Activated CD4-positive, alpha-beta T cell treated with anti-CD3 and anti-CD28 coated beads, Interleukin-2, amount 10 ng/mL, durations not matched to agents 24 days and 14 days (primary cell): Measurements from ENCODE around the gene EID3. TPM values are rescaled to one million over a fixed set of nuclear protein-coding genes. Genes with fewer than 3 reads are reported as not detected.

ENCODE experiments used
- DNase-seq: peaks from one replicate; pipeline ENCODE4 v3.0.0; 2022
- H3K27ac Mint-ChIP-seq: one replicate; pipeline ENCODE4 v1.8.0; 2022; ENCODE audit warnings: mild to moderate bottlenecking, mixed read lengths
- H3K27me3 Mint-ChIP-seq: one replicate; pipeline ENCODE4 v1.8.0; 2022; ENCODE audit warnings: mixed read lengths
- H3K36me3 Mint-ChIP-seq: one replicate; pipeline ENCODE4 v1.8.0; 2022; ENCODE audit warnings: low read depth, mild to moderate bottlenecking, mixed read lengths
- H3K4me1 Mint-ChIP-seq: one replicate; pipeline ENCODE4 v1.8.0; 2021; ENCODE audit warnings: mixed read lengths
- H3K4me3 Mint-ChIP-seq: one replicate; pipeline ENCODE4 v1.8.0; 2022; ENCODE audit warnings: mild to moderate bottlenecking, moderate library complexity, mixed read lengths
- H3K9me3 Mint-ChIP-seq: one replicate; pipeline ENCODE4 v1.8.0; 2021; ENCODE audit warnings: mixed read lengths
- intact Hi-C: fragments of 100-400 bp; cut with micrococcal nuclease; formaldehyde crosslinking; loops from one replicate; pipeline ENCODE4 v1.15.1; 2023
- total RNA-seq: library from RNA; stranded (reverse); gene quantifications from 2 replicates; pipeline ENCODE4 v1.2.3, GENCODE V29; 2022

EID3 gene
- total RNA-seq, 1 donor from 2014 or later, result 9.0 TPM

DNA sequence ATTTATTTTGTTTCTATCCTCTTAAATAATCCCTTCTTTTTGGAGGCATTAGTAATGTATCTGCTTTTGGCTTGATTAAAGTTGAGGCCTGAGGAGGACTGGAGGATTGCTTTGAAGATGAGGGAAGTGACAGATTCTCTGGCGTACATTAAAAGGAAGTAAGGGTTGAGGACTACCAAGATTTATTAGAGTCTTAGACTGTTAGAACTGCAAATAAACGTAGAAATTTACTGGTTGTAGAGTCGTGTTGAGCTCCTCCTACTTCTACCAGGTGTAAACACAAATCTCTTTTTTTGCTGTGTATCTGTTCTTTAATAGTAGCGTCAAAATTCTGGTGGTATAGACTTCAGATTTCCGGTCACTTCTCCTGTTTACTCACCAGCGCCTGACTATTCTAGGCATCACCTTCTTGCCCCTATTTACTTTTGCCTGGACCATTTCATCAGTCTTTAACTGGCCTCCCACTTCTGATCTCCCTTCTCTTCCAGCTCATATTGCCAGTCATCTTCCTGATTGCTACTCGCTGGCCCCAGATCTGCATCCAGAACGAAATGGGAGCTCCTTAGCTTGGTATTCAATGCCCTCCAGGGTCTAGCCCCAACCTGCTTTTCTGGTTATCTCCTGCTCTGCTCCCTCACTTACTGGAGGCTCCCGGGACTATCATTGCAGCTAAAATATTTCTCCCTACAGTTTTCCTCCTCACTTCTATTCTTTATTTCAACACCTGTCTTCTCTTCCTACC is 8.4 kb upstream of the EID3 start:
- Mint-ChIP-seq H3K36me3 (peaks cover 56% of the 10 kb centered on the region), H3K9me3 (no peaks in the 10 kb centered on the region), H3K27me3 (no peaks in the 10 kb centered on the region), H3K4me3 (no peak overlapping the region), H3K4me1 (peaks cover 36% of the 10 kb centered on the region), H3K27ac (peak overlapping the region; percentile 8)
- no peak for DNase-seq
- intact Hi-C loops, result no loop called here

GRCh38 chr12:104295954-104296353 is 7.6 kb upstream of the EID3 start:
- Mint-ChIP-seq H3K9me3 (no peaks in the 10 kb centered on the region), H3K27ac (no peak overlapping the region), H3K36me3 (peaks cover 58% of the 10 kb centered on the region), H3K4me3 (no peak overlapping the region), H3K27me3 (no peaks in the 10 kb centered on the region), H3K4me1 (peaks cover 42% of the 10 kb centered on the region)
- DNase-seq, result no peak
- intact Hi-C loops, result no loop called here

DNA sequence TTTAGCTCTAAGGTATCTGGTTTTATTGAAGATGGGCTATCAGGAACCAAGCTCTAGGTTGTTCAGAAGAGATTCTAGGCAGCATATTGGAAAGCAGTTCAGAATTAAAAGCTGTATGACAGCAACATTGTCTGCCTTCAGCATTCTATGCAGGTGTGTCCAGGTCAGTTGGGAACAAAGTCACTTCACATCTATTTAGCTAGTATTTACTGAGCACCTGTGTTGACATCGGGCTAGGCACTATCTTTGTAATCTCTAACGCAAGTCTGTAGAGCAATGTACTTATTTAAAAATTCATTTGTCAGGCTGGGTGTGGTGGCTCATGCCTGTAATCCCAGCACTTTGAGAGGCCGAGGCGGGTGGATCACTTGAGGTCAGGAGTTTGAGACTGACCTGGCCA is 6.8 kb upstream of the EID3 start:
- Mint-ChIP-seq H3K4me1 (peaks cover 45% of the 10 kb centered on the region), H3K36me3 (peaks cover 58% of the 10 kb centered on the region), H3K27me3 (no peaks in the 10 kb centered on the region), H3K27ac (peak overlapping the region; percentile 36), H3K9me3 (no peaks in the 10 kb centered on the region), H3K4me3 (no peak overlapping the region)
- no peak for DNase-seq
- intact Hi-C loops, result no loop called here

DNA sequence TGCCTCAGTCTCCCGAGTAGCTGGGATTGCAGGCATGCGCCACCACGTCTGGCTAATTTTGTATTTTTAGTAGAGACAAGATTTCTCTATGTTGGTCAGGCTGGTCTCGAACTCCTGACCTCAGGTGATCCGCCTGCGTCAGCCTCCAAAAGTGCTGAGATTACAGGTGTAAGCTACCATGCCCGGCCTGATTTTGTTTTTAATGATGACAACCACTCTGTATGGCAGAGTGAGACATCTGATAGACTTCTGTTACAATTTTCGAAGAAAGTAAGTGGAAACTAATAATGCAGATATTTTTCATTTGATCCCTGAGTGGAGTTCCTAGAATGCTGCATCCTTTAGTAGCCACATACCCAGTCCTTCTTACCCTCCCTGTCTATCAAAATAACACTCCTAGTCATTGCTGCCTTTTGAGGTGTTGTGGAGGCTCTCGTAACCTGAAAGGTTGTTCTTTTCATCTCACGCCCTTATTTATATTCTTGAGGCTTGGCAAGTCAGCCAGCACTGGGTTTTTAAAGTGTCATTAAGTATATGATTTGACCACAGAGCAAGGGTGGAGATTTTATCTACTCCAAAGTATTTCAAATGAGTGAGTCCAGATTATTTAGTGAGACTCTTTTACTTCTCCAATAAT is 5.9 kb upstream of the EID3 start:
- H3K4me1 Mint-ChIP-seq, result peaks cover 42% of the 10 kb centered on the region
- no peaks in the 10 kb centered on the region for H3K27me3 Mint-ChIP-seq
- no peak overlapping the region for H3K27ac Mint-ChIP-seq
- no peak for DNase-seq
- intact Hi-C loops, result no loop called here
- H3K9me3 Mint-ChIP-seq, result no peaks in the 10 kb centered on the region
- no peak overlapping the region for H3K4me3 Mint-ChIP-seq
- peaks cover 51% of the 10 kb centered on the region for H3K36me3 Mint-ChIP-seq

DNA sequence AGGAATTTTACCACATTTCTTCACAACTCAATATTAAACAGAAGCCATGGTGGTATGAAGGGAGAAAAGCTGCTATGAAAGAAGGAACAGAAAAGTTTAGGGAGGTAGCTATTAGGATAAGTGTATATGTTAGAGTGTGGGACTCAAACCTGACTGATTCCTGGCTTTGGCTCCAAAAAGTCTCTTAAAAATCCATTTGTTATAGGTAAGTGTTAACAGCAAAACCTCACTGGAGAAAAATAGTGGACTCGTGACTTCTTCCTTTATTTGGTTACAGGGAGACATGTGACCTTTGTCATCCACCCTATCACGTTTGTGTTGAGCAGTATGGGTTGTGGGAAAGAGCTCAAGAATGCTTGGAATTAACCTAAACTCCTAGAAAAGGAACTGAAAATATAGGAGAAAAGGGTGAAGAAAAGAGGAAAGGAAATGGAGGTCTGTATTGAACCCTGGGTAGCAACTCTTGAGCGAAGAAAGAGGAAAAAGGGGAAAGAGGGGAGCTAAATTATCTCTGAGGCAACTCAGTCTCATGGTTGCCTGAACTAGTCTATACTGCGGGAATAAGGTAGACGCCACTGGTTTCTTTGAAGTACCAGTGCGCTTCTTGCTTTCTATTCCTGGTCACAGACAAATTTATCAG is 3.6 kb upstream of the EID3 start:
- Mint-ChIP-seq H3K27ac (no peak overlapping the region), H3K36me3 (peaks cover 46% of the 10 kb centered on the region), H3K4me1 (peaks cover 53% of the 10 kb centered on the region), H3K27me3 (no peaks in the 10 kb centered on the region), H3K4me3 (no peak overlapping the region), H3K9me3 (no peaks in the 10 kb centered on the region)
- DNase-seq, result no peak
- intact Hi-C loops, result loop anchor here (5.0 kb wide), 2 partner anchors 163 to 343 kb away; partner anchors contain the start of gene NFYB

DNA sequence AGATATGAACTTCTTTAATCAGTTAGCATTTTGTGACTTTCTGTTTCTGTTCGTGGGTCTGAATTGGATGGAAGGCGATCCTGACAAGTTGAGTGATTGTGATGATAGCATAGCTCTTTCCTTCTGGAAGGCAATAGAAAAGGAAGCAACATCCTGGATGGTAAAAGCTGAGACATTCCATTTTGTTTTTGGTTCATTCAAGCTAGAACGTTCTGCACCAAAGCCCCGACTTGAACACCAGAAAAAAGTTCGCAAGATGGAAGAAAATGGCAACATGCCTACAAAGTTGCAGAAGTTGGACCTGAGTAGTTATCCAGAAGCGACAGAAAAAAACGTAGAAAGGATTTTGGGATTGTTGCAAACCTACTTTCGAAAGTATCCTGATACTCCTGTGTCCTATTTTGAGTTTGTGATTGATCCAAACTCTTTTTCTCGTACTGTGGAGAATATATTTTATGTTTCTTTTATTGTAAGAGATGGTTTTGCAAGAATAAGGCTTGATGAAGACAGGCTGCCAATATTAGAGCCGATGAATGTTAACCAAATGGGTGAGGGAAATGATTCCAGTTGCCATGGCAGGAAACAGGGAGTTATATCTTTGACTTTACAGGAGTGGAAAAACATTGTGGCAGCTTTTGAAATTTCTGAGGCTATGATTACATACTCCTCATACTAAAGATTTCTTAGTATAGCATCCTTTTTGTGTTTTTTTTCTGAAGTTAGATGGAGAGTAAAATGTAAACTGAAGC is 896 bp downstream of the EID3 start:
- Mint-ChIP-seq H3K4me1 (peaks cover 60% of the 10 kb centered on the region), H3K27me3 (no peaks in the 10 kb centered on the region), H3K9me3 (no peaks in the 10 kb centered on the region), H3K4me3 (peak overlapping the region; percentile 94), H3K36me3 (peaks cover 37% of the 10 kb centered on the region), H3K27ac (peak overlapping the region; percentile 98)
- intact Hi-C loops, result loop anchor here (5.0 kb wide), 2 partner anchors 167 to 347 kb away; partner anchors contain the start of gene NFYB
- DNase-seq, result no peak

- Mint-ChIP-seq H3K4me1 (peaks cover 57% of the 10 kb centered on the region), H3K9me3 (no peaks in the 10 kb centered on the region), H3K4me3 (peak overlapping the region; percentile 94), H3K36me3 (peaks cover 34% of the 10 kb centered on the region), H3K27me3 (no peaks in the 10 kb centered on the region), H3K27ac (peak overlapping the region; percentile 47)
- DNase-seq, result no peak
- intact Hi-C loops, result no loop called here
Observed at GRCh38 chr12:104305349-104305748, 1.8 kb downstream of the EID3 start.

DNA sequence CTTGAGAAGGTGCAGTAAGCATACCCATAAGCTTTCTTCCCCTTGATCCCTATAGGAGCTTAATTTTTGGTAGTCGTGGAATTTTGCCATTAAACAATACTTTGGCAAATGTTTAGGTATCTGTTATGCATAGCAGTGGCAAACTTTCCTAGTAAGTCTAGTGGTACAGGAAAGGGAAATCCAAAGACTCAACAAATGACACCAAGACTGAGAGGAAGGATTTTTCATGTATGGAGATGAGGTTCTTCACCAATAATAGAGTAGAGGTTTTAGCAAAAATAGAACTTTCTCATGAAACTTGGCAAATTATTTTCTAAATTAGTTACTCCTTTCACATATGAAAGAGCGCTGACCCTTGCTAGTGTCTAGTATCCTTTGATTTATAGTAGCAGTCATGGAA is 2.8 kb downstream of the EID3 start:
- Mint-ChIP-seq H3K9me3 (no peaks in the 10 kb centered on the region), H3K4me3 (no peak overlapping the region), H3K4me1 (peaks cover 51% of the 10 kb centered on the region), H3K27ac (no peak overlapping the region), H3K36me3 (peaks cover 34% of the 10 kb centered on the region), H3K27me3 (no peaks in the 10 kb centered on the region)
- intact Hi-C loops, result no loop called here
- no peak for DNase-seq

DNA sequence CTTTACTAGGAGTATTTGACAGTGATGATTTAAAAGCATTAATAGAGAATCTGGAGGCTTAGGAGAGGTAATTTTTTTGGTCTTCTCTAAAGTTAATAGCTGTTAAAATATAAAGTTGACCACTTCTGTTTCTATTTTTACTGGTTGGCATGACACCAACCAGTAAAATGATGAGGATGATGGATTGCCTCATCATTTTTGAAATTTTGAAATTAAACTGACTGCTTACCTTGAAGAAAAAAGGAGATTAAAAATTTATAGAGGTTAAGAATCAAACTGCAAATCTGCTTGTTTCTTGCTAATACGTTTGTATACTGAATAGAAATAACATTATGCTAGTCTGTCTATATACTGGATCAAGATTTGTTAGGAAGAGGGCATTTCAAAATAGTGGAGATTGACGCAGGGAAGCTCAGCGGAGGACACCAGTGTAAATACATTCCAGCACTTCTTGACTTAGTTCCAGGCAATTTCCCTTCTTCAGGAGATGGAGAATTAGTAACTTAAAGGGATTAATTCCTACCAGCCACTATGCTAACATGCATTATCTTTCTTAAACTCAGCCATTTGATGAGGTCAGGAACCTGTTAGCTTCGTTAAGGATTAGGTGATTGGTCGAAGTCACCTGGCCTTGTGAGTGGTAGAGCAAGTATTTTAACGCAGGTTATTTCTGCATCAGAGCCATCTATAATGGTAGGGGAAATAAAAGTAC is 3.6 kb downstream of the EID3 start:
- intact Hi-C loops, result no loop called here
- Mint-ChIP-seq H3K4me3 (no peak overlapping the region), H3K27ac (no peak overlapping the region), H3K27me3 (no peaks in the 10 kb centered on the region), H3K36me3 (peaks cover 38% of the 10 kb centered on the region), H3K4me1 (peaks cover 47% of the 10 kb centered on the region), H3K9me3 (no peaks in the 10 kb centered on the region)
- peak; percentile 24 for DNase-seq

DNA sequence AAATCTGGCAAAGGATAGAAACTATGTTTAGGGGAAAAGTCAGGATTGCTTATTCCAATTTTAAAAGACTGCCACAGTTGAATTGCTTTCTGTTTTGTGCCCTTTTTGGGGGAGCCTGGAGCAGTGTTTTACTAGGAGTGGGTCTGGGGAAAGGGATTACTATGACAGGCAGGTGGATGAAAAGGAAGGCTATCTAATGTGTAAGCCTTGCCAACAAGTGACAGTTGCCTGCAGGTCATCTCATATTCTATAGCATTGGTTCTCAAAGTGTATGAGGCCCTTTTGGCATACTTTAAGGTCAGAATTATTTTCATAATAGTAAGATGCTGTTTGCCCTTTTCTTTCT is 4.1 kb downstream of the EID3 start:
- peak; percentile 42 for DNase-seq
- H3K27me3 Mint-ChIP-seq, result no peaks in the 10 kb centered on the region
- no peak overlapping the region for H3K27ac Mint-ChIP-seq
- H3K4me1 Mint-ChIP-seq, result peaks cover 46% of the 10 kb centered on the region
- no peak overlapping the region for H3K4me3 Mint-ChIP-seq
- intact Hi-C loops, result no loop called here
- no peaks in the 10 kb centered on the region for H3K9me3 Mint-ChIP-seq
- peaks cover 38% of the 10 kb centered on the region for H3K36me3 Mint-ChIP-seq

GRCh38 chr12:104309446-104309993 is 6.0 kb downstream of the EID3 start:
- Mint-ChIP-seq H3K4me1 (peaks cover 33% of the 10 kb centered on the region), H3K27ac (no peak overlapping the region), H3K36me3 (peaks cover 42% of the 10 kb centered on the region), H3K4me3 (no peak overlapping the region), H3K9me3 (no peaks in the 10 kb centered on the region), H3K27me3 (no peaks in the 10 kb centered on the region)
- DNase-seq, result no peak
- intact Hi-C loops, result no loop called here

GRCh38 chr12:104310751-104311633 is 7.5 kb downstream of the EID3 start:
- Mint-ChIP-seq H3K9me3 (no peaks in the 10 kb centered on the region), H3K27ac (no peak overlapping the region), H3K36me3 (peaks cover 42% of the 10 kb centered on the region), H3K4me1 (peaks cover 27% of the 10 kb centered on the region), H3K27me3 (no peaks in the 10 kb centered on the region), H3K4me3 (no peak overlapping the region)
- no peak for DNase-seq
- intact Hi-C loops, result no loop called here
